HCT116 (cell line): ENCODE measurements around the gene TRIM31. TPM values are rescaled to one million over a fixed set of nuclear protein-coding genes. Genes with fewer than 3 reads are reported as not detected.

Experiments used
- ATAC-seq: fragments of 200-7000 bp; cut with Tn5 transposase; 2 replicates; pipeline ENCODE4 v1.9.1; 2020; ENCODE audit warnings: mild to moderate bottlenecking, moderate library complexity
- BruUV-seq: library from RNA; stranded (reverse); fragments of 400-500 nt; replicated peaks from 2 replicates; lab custom pipeline; 2021; lab: Mats Ljungman, UMichigan
- CTCF ChIA-PET: fragments of 300-600 bp; sonication (Branson Sonifier 250); formaldehyde crosslinking; loops from one replicate; lab custom pipeline; 2021; ENCODE audit warnings: antibody characterized with exemption; lab: Charles Lee
- POLR2A ChIA-PET: fragments of 300-600, 350-600 bp; sonication (Branson Sonifier 250); formaldehyde crosslinking; loops from one replicate; lab custom pipeline; 2021; ENCODE audit warnings: antibody characterized with exemption; lab: Charles Lee
- RAD21 ChIA-PET, 2 experiments: fragments of 300-600 bp; sonication (Branson Sonifier 250); formaldehyde crosslinking; loops; one replicate each; lab custom pipeline; 2023; ENCODE audit warnings: low total read pairs in 2 of 2; ENCODE audit not compliant: uncharacterized antibody in 2 of 2, unreplicated experiment in 2 of 2, low non-redundant PET in 1 of 2; lab: Charles Lee
- DNase-seq: peaks from one replicate; pipeline ENCODE4 v3.0.0-alpha.2; 2010; ENCODE audit warnings: low read depth, low spot score
- H2AFZ ChIP-seq: fragments of 200-600 bp; shearing (Covaris generic), sonication (generic); 2 replicates; pipeline ENCODE4 v1.6.1; 2017; ENCODE audit warnings: low read depth, mixed run types, mixed read lengths, antibody characterized with exemption, low read length; ENCODE audit not compliant: poor library complexity, severe bottlenecking
- H3K27ac ChIP-seq: 2 replicates; pipeline ENCODE4 v1.5.1; 2012; ENCODE audit warnings: low read depth, low read length
- H3K27me3 ChIP-seq: fragments of 200-600 bp; sonication (generic); 2 replicates; pipeline ENCODE4 v1.6.1; 2016; ENCODE audit warnings: mixed run types, low read length, mixed read lengths; ENCODE audit not compliant: insufficient read depth
- H3K36me3 ChIP-seq, 2 experiments: fragments of 200-500 bp in 1 of 2; fragments of 200-600 bp in 1 of 2; sonication (Bioruptor generic) in 1 of 2; sonication (generic) in 1 of 2; 2 replicates each; pipeline versions ENCODE4 v1.5.1 to v1.6.1; 2014 to 2016; ENCODE audit warnings: low read length in 2 of 2, inconsistent platforms in 1 of 2, mixed read lengths in 1 of 2, mixed run types in 1 of 2; ENCODE audit not compliant: insufficient read depth in 2 of 2, control insufficient read depth in 1 of 2
- H3K4me1 ChIP-seq, 2 experiments: fragments of 200-600 bp in 1 of 2; sonication (generic) in 1 of 2; 2 replicates each; pipeline versions ENCODE4 v1.5.1 to v1.6.1; 2012 to 2017; ENCODE audit warnings: low read length in 2 of 2, inconsistent platforms in 1 of 2, mild to moderate bottlenecking in 1 of 2, mixed read lengths in 1 of 2, mixed run types in 1 of 2, moderate library complexity in 1 of 2; ENCODE audit not compliant: insufficient read depth in 2 of 2, control insufficient read depth in 1 of 2
- H3K4me2 ChIP-seq: fragments of 200-600 bp; sonication (generic); 2 replicates; pipeline ENCODE4 v1.6.1; 2017; ENCODE audit warnings: mixed run types, low read length, mixed read lengths
- H3K4me3 ChIP-seq, 2 experiments: fragments of 200-600 bp in 1 of 2; sonication (generic) in 1 of 2; replicated peaks in 1 of 2; 2 replicates each; pipeline ENCODE4 v1.5.1; 2011 to 2016; ENCODE audit warnings: low read length in 2 of 2, control low read depth in 1 of 2, low read depth in 1 of 2, mild to moderate bottlenecking in 1 of 2, mixed read lengths in 1 of 2, mixed run types in 1 of 2
- H3K79me2 ChIP-seq: fragments of 200-600 bp; sonication (generic); 2 replicates; pipeline ENCODE4 v1.6.1; 2017; ENCODE audit warnings: mild to moderate bottlenecking, mixed run types, low read length, moderate library complexity, mixed read lengths; ENCODE audit not compliant: insufficient read depth
- H3K9ac ChIP-seq: fragments of 200-600 bp; sonication (generic); 2 replicates; pipeline ENCODE4 v1.6.1; 2016; ENCODE audit warnings: low read length, mixed read lengths
- H3K9me2 ChIP-seq: fragments of 200-600 bp; sonication (generic), shearing (Covaris generic); 2 replicates; pipeline ENCODE4 v1.6.1; 2017; ENCODE audit warnings: mixed run types, mild to moderate bottlenecking, moderate library complexity; ENCODE audit not compliant: insufficient read depth
- H3K9me3 ChIP-seq, 2 experiments: fragments of 200-500 bp in 1 of 2; fragments of 200-600 bp in 1 of 2; sonication (Bioruptor generic) in 1 of 2; sonication (generic) in 1 of 2; 2 replicates each; pipeline ENCODE4 v1.6.1; 2014 to 2017; ENCODE audit warnings: low read length in 2 of 2, mixed read lengths in 2 of 2, inconsistent platforms in 1 of 2, low read depth in 1 of 2, mild to moderate bottlenecking in 1 of 2, mixed run types in 1 of 2, moderate library complexity in 1 of 2; ENCODE audit not compliant: control insufficient read depth in 1 of 2, insufficient read depth in 1 of 2
- H4K20me1 ChIP-seq: fragments of 200-600 bp; sonication (generic), shearing (Covaris generic); 2 replicates; pipeline ENCODE4 v1.6.1; 2017; ENCODE audit warnings: mixed run types, mild to moderate bottlenecking, moderate library complexity; ENCODE audit not compliant: insufficient read depth
- CBX3 ChIP-seq: IDR thresholded peaks from 2 replicates; pipeline ENCODE4 v1.6.1; 2012; ENCODE audit warnings: low read depth
- CEBPB ChIP-seq: IDR thresholded peaks from 2 replicates; pipeline ENCODE4 v1.6.1; 2012; ENCODE audit warnings: low read depth
- CTCF ChIP-seq, 3 experiments: fragments of 200-600 bp in 1 of 3; sonication (generic) in 1 of 3; IDR thresholded peaks in 2 of 3; conservative IDR thresholded peaks in 1 of 3; 2 replicates each; pipeline ENCODE4 v1.5.1; 2012 to 2017; ENCODE audit warnings: low read depth in 2 of 3, low read length in 2 of 3, antibody characterized with exemption in 1 of 3, borderline replicate concordance in 1 of 3, control low read depth in 1 of 3, mild to moderate bottlenecking in 1 of 3, mixed read lengths in 1 of 3, mixed run types in 1 of 3, moderate library complexity in 1 of 3; ENCODE audit not compliant: insufficient read depth in 1 of 3
- ELF1 ChIP-seq: IDR thresholded peaks from 2 replicates; pipeline ENCODE4 v1.6.1; 2012; ENCODE audit warnings: low read depth, borderline replicate concordance
- FOSL1 ChIP-seq: IDR thresholded peaks from 2 replicates; pipeline ENCODE4 v1.6.1; 2012; ENCODE audit warnings: low read depth
- POLR2A ChIP-seq: IDR thresholded peaks from 2 replicates; pipeline ENCODE4 v1.7.0; 2011; ENCODE audit warnings: borderline replicate concordance; ENCODE audit not compliant: insufficient read depth, insufficient read length; ENCODE audit errors: extremely low read depth
- RAD21 ChIP-seq: IDR thresholded peaks from 2 replicates; pipeline ENCODE4 v1.6.1; 2012; ENCODE audit warnings: low read depth, mild to moderate bottlenecking
- SP1 ChIP-seq: IDR thresholded peaks from 2 replicates; pipeline ENCODE4 v1.6.1; 2012; ENCODE audit warnings: low read depth
- SRF ChIP-seq: IDR thresholded peaks from 2 replicates; pipeline ENCODE4 v1.6.1; 2012; ENCODE audit warnings: low read depth
- YY1 ChIP-seq: IDR thresholded peaks from 2 replicates; pipeline ENCODE4 v1.6.1; 2011; ENCODE audit warnings: low read length, low read depth, moderate library complexity, mild to moderate bottlenecking; ENCODE audit not compliant: insufficient replicate concordance; ENCODE audit errors: extremely low read depth
- ZBTB33 ChIP-seq: IDR thresholded peaks from 2 replicates; pipeline ENCODE4 v1.6.1; 2011; ENCODE audit warnings: mild to moderate bottlenecking, low read length, moderate library complexity; ENCODE audit not compliant: insufficient replicate concordance; ENCODE audit errors: extremely low read depth
- ZFX ChIP-seq: fragments of 450-650 bp; IDR thresholded peaks from 2 replicates; pipeline ENCODE4 v1.6.1; 2017
- ZNF274 ChIP-seq: fragments of 200-500 bp; sonication (Bioruptor generic); IDR thresholded peaks from 2 replicates; pipeline ENCODE4 v1.6.1; 2014; ENCODE audit warnings: mild to moderate bottlenecking, low read depth, low read length, inconsistent platforms
- intact Hi-C: fragments of 100-400 bp; cut with micrococcal nuclease; formaldehyde crosslinking; loops from 2 replicates; pipeline ENCODE4 v1.10.0; 2022
- total RNA-seq: library from RNA; stranded (reverse); gene quantifications from one replicate; pipeline ENCODE4 v1.2.1, GENCODE V29; 2021; ENCODE audit not compliant: unreplicated experiment

The TRIM31 gene
- total RNA-seq, 1 experiment from 2014 or later, result not detected

- CTCF ChIA-PET, result interaction anchor here (1.6 kb wide), 1 partner anchor 127 kb away, joined by 3 read pairs; no protein-coding TSS in a partner anchor
- H4K20me1 ChIP-seq, result no peaks in the 10 kb centered on the region
- RAD21 ChIA-PET, result no interaction called here
- H3K9me2 ChIP-seq, result no peaks in the 10 kb centered on the region
- BruUV-seq, result TSS peak; percentile 84
- peak overlapping the region; percentile 93 to 100 for H3K4me3 ChIP-seq
- H3K36me3 ChIP-seq, result peaks cover 0 to 13% of the 10 kb centered on the region in 2 experiments; a peak in 3 of 4 replicates
- peak overlapping the region; percentile 62 for H3K27ac ChIP-seq
- intact Hi-C loops, result no loop called here
- peaks cover 10 to 15% of the 10 kb centered on the region in 2 experiments; a peak in 3 of 4 replicates for H3K4me1 ChIP-seq
- TF ChIP-seq CTCF (IDR thresholded peaks at IDR 0.05 in 2 of 3, conservative IDR thresholded peaks at IDR 0.05 in 1 of 3; ENCODE audit: borderline replicate concordance in 1 of 3, insufficient read depth in 1 of 3, low read depth in 2 of 3, low read length in 2 of 3), result no peak
- TF ChIP-seq RAD21, result 0 out of 2 replicates have a peak, but pooled peaks have one; percentile 15
- H2AFZ ChIP-seq, result peak overlapping the region; percentile 55
- H3K9ac ChIP-seq, result peak overlapping the region; percentile 97
- peak overlapping the region; percentile 96 for H3K4me2 ChIP-seq
- DNase-seq (no peak), ATAC-seq (peak; percentile 16)
- POLR2A ChIA-PET, result interaction anchor here (0.9 to 2.3 kb wide), 3 partner anchors 31 to 106 kb away, joined by 3 to 6 read pairs (median 4); no protein-coding TSS in a partner anchor
- peaks cover 41% of the 10 kb centered on the region for H3K79me2 ChIP-seq
- H3K27me3 ChIP-seq, result no peaks in the 10 kb centered on the region
- H3K9me3 ChIP-seq, result no peaks in the 10 kb centered on the region
These were observed 52.2 kb downstream of the TRIM31 start for GRCh38 chr6:30060606-30061091.

GRCh38 chr6:30055513-30055912 is 57.4 kb downstream of the TRIM31 start:
- ATAC-seq, result no peak
- Histone ChIP-seq H4K20me1 (no peaks in the 10 kb centered on the region), H3K9ac (no peak overlapping the region), H3K36me3 (no peaks in the 10 kb centered on the region; a peak in 1 of 4 replicates), H3K4me3 (no peak overlapping the region), H3K4me2 (no peak overlapping the region), H3K9me3 (no peaks in the 10 kb centered on the region), H3K4me1 (peaks cover 7% of the 10 kb centered on the region in 2 experiments; a peak in 3 of 4 replicates), H3K9me2 (no peaks in the 10 kb centered on the region), H2AFZ (no peak overlapping the region), H3K79me2 (peaks cover 11% of the 10 kb centered on the region), H3K27ac (no peak overlapping the region), H3K27me3 (no peaks in the 10 kb centered on the region)
- intact Hi-C loops, result no loop called here
- RAD21 ChIA-PET, result no interaction called here
- POLR2A ChIA-PET, result no interaction called here
- CTCF ChIA-PET, result no interaction called here
- DNase-seq, result no peak
- no peak for TF ChIP-seq ZBTB33
- TF ChIP-seq CEBPB, result no peak
- TF ChIP-seq FOSL1, result no peak
- TF ChIP-seq CBX3, result no peak
- TF ChIP-seq ELF1, result no peak
- TF ChIP-seq YY1, result no peak
- TF ChIP-seq SRF, result no peak
- no peak for TF ChIP-seq POLR2A
- no peak for TF ChIP-seq CTCF (IDR thresholded peaks at IDR 0.05 in 2 of 3, conservative IDR thresholded peaks at IDR 0.05 in 1 of 3; ENCODE audit: borderline replicate concordance in 1 of 3, insufficient read depth in 1 of 3, low read depth in 2 of 3, low read length in 2 of 3)
- no peak for TF ChIP-seq ZFX
- no peak for TF ChIP-seq SP1
- TF ChIP-seq ZNF274, result no peak
- BruUV-seq, result no TSS peak
